ENCODE measurements around the gene ZNF337. TPM values are rescaled to one million over a fixed set of nuclear protein-coding genes. Genes with fewer than 3 reads are reported as not detected.
"Not testable (repeated sequence)": the region's sequence is repeated elsewhere in the genome, so short reads cannot be mapped to it uniquely, and the experiment has no call there.

ZNF337 gene
- total and polyA plus RNA-seq, 2 donors (not counting 1 experiment from before 2014, with no cell fraction given): 7.1 to 24.9 TPM

DNA sequence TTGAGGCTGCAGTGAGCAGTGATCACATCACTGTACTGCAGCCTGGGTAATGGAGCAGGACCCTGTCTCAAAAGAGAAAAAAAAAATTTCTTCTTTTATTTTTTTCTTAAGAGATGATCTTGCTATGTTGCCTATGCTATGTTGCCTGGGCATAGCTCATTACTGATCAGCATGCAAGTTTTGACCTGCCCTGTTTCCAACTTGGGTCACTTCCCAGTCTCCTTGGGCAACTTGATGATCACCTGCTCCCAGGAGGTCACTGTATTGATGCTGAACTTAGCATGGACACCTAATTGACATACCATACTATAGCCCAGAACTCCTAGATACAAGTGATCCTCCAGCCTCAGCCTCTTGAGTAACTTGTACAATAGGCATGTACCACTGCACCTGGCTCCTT, 42.2 kb downstream of the ZNF337 start:
- no peaks in the 10 kb centered on the region for H3K4me1 ChIP-seq (ENCODE audit: control insufficient read depth, extremely low read depth, insufficient read depth, low read length)
- no peak for DNase-seq (ENCODE audit: low read depth in 2 of 2)
- H3K4me2 ChIP-seq (ENCODE audit: extremely low read depth, insufficient read depth, low read length): no peak overlapping the region
- H3K4me3 ChIP-seq (replicated peaks in 1 of 4; ENCODE audit: control extremely low read depth in 1 of 4, insufficient read depth in 1 of 4, low read depth in 3 of 4, low read length in 4 of 4): no peak overlapping the region
- H3K36me3 ChIP-seq (ENCODE audit: control insufficient read depth, insufficient read depth, low read length): no peaks in the 10 kb centered on the region
- H3K9ac ChIP-seq (ENCODE audit: insufficient read depth, low read length): no peak overlapping the region
- H4K20me1 ChIP-seq (ENCODE audit: control insufficient read depth, extremely low read depth, insufficient read depth, low read length): no peaks in the 10 kb centered on the region
- no peak overlapping the region for H2AFZ ChIP-seq (ENCODE audit: low read length)
- no peaks in the 10 kb centered on the region for H3K79me2 ChIP-seq (ENCODE audit: control insufficient read depth, insufficient read depth, low read length)
- TF ChIP-seq, protein P1, sequence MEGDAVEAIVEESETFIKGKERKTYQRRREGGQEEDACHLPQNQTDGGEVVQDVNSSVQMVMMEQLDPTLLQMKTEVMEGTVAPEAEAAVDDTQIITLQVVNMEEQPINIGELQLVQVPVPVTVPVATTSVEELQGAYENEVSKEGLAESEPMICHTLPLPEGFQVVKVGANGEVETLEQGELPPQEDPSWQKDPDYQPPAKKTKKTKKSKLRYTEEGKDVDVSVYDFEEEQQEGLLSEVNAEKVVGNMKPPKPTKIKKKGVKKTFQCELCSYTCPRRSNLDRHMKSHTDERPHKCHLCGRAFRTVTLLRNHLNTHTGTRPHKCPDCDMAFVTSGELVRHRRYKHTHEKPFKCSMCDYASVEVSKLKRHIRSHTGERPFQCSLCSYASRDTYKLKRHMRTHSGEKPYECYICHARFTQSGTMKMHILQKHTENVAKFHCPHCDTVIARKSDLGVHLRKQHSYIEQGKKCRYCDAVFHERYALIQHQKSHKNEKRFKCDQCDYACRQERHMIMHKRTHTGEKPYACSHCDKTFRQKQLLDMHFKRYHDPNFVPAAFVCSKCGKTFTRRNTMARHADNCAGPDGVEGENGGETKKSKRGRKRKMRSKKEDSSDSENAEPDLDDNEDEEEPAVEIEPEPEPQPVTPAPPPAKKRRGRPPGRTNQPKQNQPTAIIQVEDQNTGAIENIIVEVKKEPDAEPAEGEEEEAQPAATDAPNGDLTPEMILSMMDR (conservative IDR thresholded peaks at IDR 0.05 in 1 of 2, IDR thresholded peaks at IDR 0.05 in 1 of 2; ENCODE audit: low read depth in 1 of 2, low read length in 2 of 2): no peak
- TF ChIP-seq EZH2 (IDR thresholded peaks at IDR 0.05; ENCODE audit: low read length, missing control alignments): no peak
- no peak overlapping the region for H3K27ac ChIP-seq (ENCODE audit: insufficient read depth, low read length)
- H3K27me3 ChIP-seq (ENCODE audit: control insufficient read depth, insufficient read depth, low read length): no peaks in the 10 kb centered on the region
- H3K9me3 ChIP-seq (ENCODE audit: control insufficient read depth, insufficient read depth, low read depth, low read length): no peaks in the 10 kb centered on the region

GRCh38 chr20:25652866-25653265, 43.8 kb downstream of the ZNF337 start:
- H3K4me2 ChIP-seq (ENCODE audit: extremely low read depth, insufficient read depth, low read length); H3K27ac ChIP-seq (ENCODE audit: insufficient read depth, low read length); H3K4me1 ChIP-seq (ENCODE audit: control insufficient read depth, extremely low read depth, insufficient read depth, low read length); H2AFZ ChIP-seq (ENCODE audit: low read length); H3K79me2 ChIP-seq (ENCODE audit: control insufficient read depth, insufficient read depth, low read length); H3K36me3 ChIP-seq (ENCODE audit: control insufficient read depth, insufficient read depth, low read length); DNase-seq (ENCODE audit: low read depth in 2 of 2); H3K9me3 ChIP-seq (ENCODE audit: control insufficient read depth, insufficient read depth, low read depth, low read length); H3K9ac ChIP-seq (ENCODE audit: insufficient read depth, low read length); H4K20me1 ChIP-seq (ENCODE audit: control insufficient read depth, extremely low read depth, insufficient read depth, low read length); H3K27me3 ChIP-seq (ENCODE audit: control insufficient read depth, insufficient read depth, low read length); H3K4me3 ChIP-seq (replicated peaks in 1 of 4; ENCODE audit: control extremely low read depth in 1 of 4, insufficient read depth in 1 of 4, low read depth in 3 of 4, low read length in 4 of 4): not testable (repeated sequence)

DNA sequence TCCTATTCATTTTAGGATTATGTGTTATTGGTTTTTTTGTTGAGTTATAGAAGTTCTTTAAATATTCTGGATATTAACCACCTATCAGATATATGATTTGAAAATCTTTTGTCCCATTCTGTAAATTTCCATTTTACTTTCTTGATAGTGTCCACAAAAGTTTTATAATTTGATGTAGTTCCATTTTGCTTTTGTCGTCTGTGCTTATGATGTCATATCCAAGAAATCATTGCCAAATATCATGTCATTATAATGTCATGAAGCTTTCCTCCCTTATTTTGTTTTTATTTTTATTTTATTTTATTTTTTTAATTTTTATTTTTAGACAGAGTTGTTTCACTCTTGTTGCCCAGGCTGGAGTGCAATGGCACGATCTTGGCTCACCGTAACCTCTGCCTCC, 51.8 kb downstream of the ZNF337 start:
- Histone ChIP-seq H3K79me2 (ENCODE audit: control insufficient read depth, insufficient read depth, low read length) (no peaks in the 10 kb centered on the region), H3K27ac (ENCODE audit: insufficient read depth, low read length) (no peak overlapping the region), H3K9ac (ENCODE audit: insufficient read depth, low read length) (no peak overlapping the region), H3K4me3 (replicated peaks in 1 of 4; ENCODE audit: control extremely low read depth in 1 of 4, insufficient read depth in 1 of 4, low read depth in 3 of 4, low read length in 4 of 4) (no peak overlapping the region), H3K4me1 (ENCODE audit: control insufficient read depth, extremely low read depth, insufficient read depth, low read length) (no peaks in the 10 kb centered on the region), H3K27me3 (ENCODE audit: control insufficient read depth, insufficient read depth, low read length) (no peaks in the 10 kb centered on the region), H3K36me3 (ENCODE audit: control insufficient read depth, insufficient read depth, low read length) (no peaks in the 10 kb centered on the region), H4K20me1 (ENCODE audit: control insufficient read depth, extremely low read depth, insufficient read depth, low read length) (no peaks in the 10 kb centered on the region), H2AFZ (ENCODE audit: low read length) (no peak overlapping the region), H3K4me2 (ENCODE audit: extremely low read depth, insufficient read depth, low read length) (no peak overlapping the region), H3K9me3 (ENCODE audit: control insufficient read depth, insufficient read depth, low read depth, low read length) (no peaks in the 10 kb centered on the region)
- TF ChIP-seq, protein P1 (conservative IDR thresholded peaks at IDR 0.05 in 1 of 2, IDR thresholded peaks at IDR 0.05 in 1 of 2; ENCODE audit: low read depth in 1 of 2, low read length in 2 of 2): no peak
- TF ChIP-seq EZH2 (IDR thresholded peaks at IDR 0.05; ENCODE audit: low read length, missing control alignments): no peak
- no peak for DNase-seq (ENCODE audit: low read depth in 2 of 2)
